ENCODE measurements around the gene SPATA31E1. TPM values are rescaled to one million over a fixed set of nuclear protein-coding genes. Genes with fewer than 3 reads are reported as not detected.

Gene SPATA31E1
- total RNA-seq, 4 donors from 2014 or later: not detected

GRCh38 chr9:87886933-87887505 is 4.3 kb downstream of the SPATA31E1 start:
- TF ChIP-seq CTCF (IDR thresholded peaks at IDR 0.05; ENCODE audit: low read depth): no peak

GRCh38 chr9:87887661-87888480 is 5.2 kb downstream of the SPATA31E1 start:
- no peak for TF ChIP-seq CTCF (IDR thresholded peaks at IDR 0.05; ENCODE audit: low read depth)

GRCh38 chr9:87888501-87888900 is 5.8 kb downstream of the SPATA31E1 start:
- no peak for TF ChIP-seq CTCF (IDR thresholded peaks at IDR 0.05; ENCODE audit: low read depth)

- TF ChIP-seq CTCF (IDR thresholded peaks at IDR 0.05; ENCODE audit: low read depth): no peak
These were observed 6.6 kb downstream of the SPATA31E1 start for GRCh38 chr9:87889065-87889881.

GRCh38 chr9:87889882-87890252 is 7.2 kb downstream of the SPATA31E1 start:
- no peak for TF ChIP-seq CTCF (IDR thresholded peaks at IDR 0.05; ENCODE audit: low read depth)

GRCh38 chr9:87890837-87891236 is 8.2 kb downstream of the SPATA31E1 start:
- TF ChIP-seq CTCF (IDR thresholded peaks at IDR 0.05; ENCODE audit: low read depth): no peak

GRCh38 chr9:87891754-87892153 is 9.1 kb downstream of the SPATA31E1 start:
- TF ChIP-seq CTCF (IDR thresholded peaks at IDR 0.05; ENCODE audit: low read depth): no peak

Measured in subcutaneous adipose tissue (tissue), 4 donors.